Panc1 (cell line): ENCODE data around the gene ITPKC. TPM values are rescaled to one million over a fixed set of nuclear protein-coding genes. Genes with fewer than 3 reads are reported as not detected.

Source experiments
- ATAC-seq: fragments of 200-7000 bp; cut with Tn5 transposase; 2 replicates; pipeline ENCODE4 v1.9.1; 2020; ENCODE audit warnings: mild to moderate bottlenecking, moderate library complexity
- BruUV-seq: library from RNA; stranded (reverse); fragments of 400-500 nt; replicated peaks from 2 replicates; lab custom pipeline; 2021; lab: Mats Ljungman, UMichigan
- CTCF ChIA-PET: fragments of 300-600 bp; sonication (Branson Sonifier 250); formaldehyde crosslinking; loops from one replicate; lab custom pipeline; 2022; ENCODE audit warnings: antibody characterized with exemption; lab: Charles Lee
- POLR2A ChIA-PET: fragments of 300-600 bp; sonication (Branson Sonifier 250); formaldehyde crosslinking; loops from one replicate; lab custom pipeline; 2022; ENCODE audit warnings: antibody characterized with exemption; lab: Charles Lee
- DNase-seq: peaks from one replicate; pipeline ENCODE4 v3.0.0-alpha.2; 2010; ENCODE audit warnings: low read depth, low spot score
- H3K27ac ChIP-seq: 2 replicates; pipeline ENCODE4 v1.5.1; 2011; ENCODE audit warnings: mild to moderate bottlenecking, low read length, inconsistent platforms
- H3K27me3 ChIP-seq: fragments of 200-500 bp; sonication (Bioruptor generic); 2 replicates; pipeline ENCODE4 v1.6.0; 2014; ENCODE audit warnings: low read length, inconsistent platforms; ENCODE audit not compliant: control insufficient read depth, insufficient read depth
- H3K36me3 ChIP-seq: fragments of 200-500 bp; sonication (Bioruptor generic); 2 replicates; pipeline ENCODE4 v1.5.1; 2014; ENCODE audit warnings: inconsistent platforms, mild to moderate bottlenecking, low read length, moderate library complexity; ENCODE audit not compliant: control insufficient read depth, insufficient read depth
- H3K4me1 ChIP-seq: 2 replicates; pipeline ENCODE4 v1.5.1; 2011; ENCODE audit warnings: inconsistent platforms, mild to moderate bottlenecking, low read length, moderate library complexity; ENCODE audit not compliant: control insufficient read depth, insufficient read depth
- H3K4me3 ChIP-seq, 2 experiments: 2 replicates each; pipeline ENCODE4 v1.5.1; 2011 to 2012; ENCODE audit warnings: low read depth in 2 of 2, low read length in 2 of 2, mild to moderate bottlenecking in 2 of 2, inconsistent platforms in 1 of 2, moderate library complexity in 1 of 2
- H3K9me3 ChIP-seq: fragments of 200-500 bp; sonication (Bioruptor generic); 2 replicates; pipeline ENCODE4 v1.5.1; 2014; ENCODE audit warnings: low read depth, mild to moderate bottlenecking, inconsistent platforms, low read length, moderate library complexity; ENCODE audit not compliant: control insufficient read depth, insufficient read depth
- CTCF ChIP-seq: fragments of 450-650 bp; IDR thresholded peaks from 2 replicates; pipeline ENCODE4 v1.5.1; 2017; ENCODE audit warnings: mild to moderate bottlenecking
- POLR2AphosphoS5 ChIP-seq: IDR thresholded peaks from 2 replicates; pipeline ENCODE4 v1.6.1; 2012; ENCODE audit warnings: mild to moderate bottlenecking, low read depth, low read length, moderate library complexity
- SIN3A ChIP-seq: IDR thresholded peaks from 2 replicates; pipeline ENCODE4 v1.6.1; 2012; ENCODE audit warnings: low read depth, mild to moderate bottlenecking, low read length, moderate library complexity, borderline replicate concordance; ENCODE audit not compliant: insufficient read depth
- TCF7L2 ChIP-seq: IDR thresholded peaks from 2 replicates; pipeline ENCODE4 v1.6.1; 2011; ENCODE audit warnings: mild to moderate bottlenecking, low read depth, low read length, inconsistent platforms
- in situ Hi-C: cut with HindIII; loops from 2 replicates; pipeline ENCODE4 v1.10.0; 2016; ENCODE audit warnings: low sequenced_read_pairs, low pct_unique_long_range_greater_than_20kb
- intact Hi-C: fragments of 100-400 bp; cut with micrococcal nuclease; formaldehyde crosslinking; loops from one replicate; pipeline ENCODE4 v1.10.0; 2022; ENCODE audit not compliant: unreplicated experiment
- total RNA-seq: library from RNA; stranded (reverse); gene quantifications from one replicate; pipeline ENCODE4 v1.2.1, GENCODE V29; 2021; ENCODE audit not compliant: unreplicated experiment
- TF ChIP-seq, protein P1 (sequence below), 2 experiments: IDR thresholded peaks; 2 replicates each; pipeline ENCODE4 v1.6.1; 2011 to 2012; ENCODE audit warnings: low read depth in 2 of 2, control low read depth in 1 of 2, low read length in 1 of 2, mild to moderate bottlenecking in 1 of 2, moderate library complexity in 1 of 2; ENCODE audit not compliant: insufficient read depth in 1 of 2

ITPKC gene
- total RNA-seq, 1 experiment from 2014 or later, result 7.2 TPM

DNA sequence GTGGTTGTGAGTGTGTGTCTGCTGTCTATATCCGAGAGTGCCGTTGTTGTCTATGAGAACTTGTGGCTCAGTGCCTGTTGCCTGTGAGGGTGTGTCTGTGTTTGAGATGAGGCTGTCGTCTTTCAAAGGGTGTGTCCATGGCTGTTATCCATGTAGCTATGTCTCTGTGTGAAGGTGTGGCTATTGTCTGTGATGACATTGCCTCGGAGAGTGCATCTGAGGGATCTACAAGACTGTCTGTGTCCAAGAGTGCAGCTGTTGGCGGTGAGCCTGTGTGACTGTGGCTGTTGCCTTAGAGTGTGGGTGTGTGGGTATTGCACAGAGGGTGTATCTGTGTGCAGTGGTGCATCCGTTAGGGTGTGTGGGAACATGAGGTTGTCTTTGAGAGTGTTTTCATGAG, 31.3 kb upstream of the ITPKC start:
- Histone ChIP-seq H3K4me1 (no peaks in the 10 kb centered on the region), H3K27ac (no peak overlapping the region), H3K27me3 (no peaks in the 10 kb centered on the region), H3K9me3 (no peaks in the 10 kb centered on the region), H3K36me3 (no peaks in the 10 kb centered on the region), H3K4me3 (no peak overlapping the region)
- intact Hi-C loops (no loop called here), in situ Hi-C loops (no loop called here)
- ATAC-seq (no peak), DNase-seq (no peak)
- no TSS peak for BruUV-seq
- ChIA-PET POLR2A (no interaction called here), CTCF (no interaction called here)
- TF ChIP-seq, protein P1, sequence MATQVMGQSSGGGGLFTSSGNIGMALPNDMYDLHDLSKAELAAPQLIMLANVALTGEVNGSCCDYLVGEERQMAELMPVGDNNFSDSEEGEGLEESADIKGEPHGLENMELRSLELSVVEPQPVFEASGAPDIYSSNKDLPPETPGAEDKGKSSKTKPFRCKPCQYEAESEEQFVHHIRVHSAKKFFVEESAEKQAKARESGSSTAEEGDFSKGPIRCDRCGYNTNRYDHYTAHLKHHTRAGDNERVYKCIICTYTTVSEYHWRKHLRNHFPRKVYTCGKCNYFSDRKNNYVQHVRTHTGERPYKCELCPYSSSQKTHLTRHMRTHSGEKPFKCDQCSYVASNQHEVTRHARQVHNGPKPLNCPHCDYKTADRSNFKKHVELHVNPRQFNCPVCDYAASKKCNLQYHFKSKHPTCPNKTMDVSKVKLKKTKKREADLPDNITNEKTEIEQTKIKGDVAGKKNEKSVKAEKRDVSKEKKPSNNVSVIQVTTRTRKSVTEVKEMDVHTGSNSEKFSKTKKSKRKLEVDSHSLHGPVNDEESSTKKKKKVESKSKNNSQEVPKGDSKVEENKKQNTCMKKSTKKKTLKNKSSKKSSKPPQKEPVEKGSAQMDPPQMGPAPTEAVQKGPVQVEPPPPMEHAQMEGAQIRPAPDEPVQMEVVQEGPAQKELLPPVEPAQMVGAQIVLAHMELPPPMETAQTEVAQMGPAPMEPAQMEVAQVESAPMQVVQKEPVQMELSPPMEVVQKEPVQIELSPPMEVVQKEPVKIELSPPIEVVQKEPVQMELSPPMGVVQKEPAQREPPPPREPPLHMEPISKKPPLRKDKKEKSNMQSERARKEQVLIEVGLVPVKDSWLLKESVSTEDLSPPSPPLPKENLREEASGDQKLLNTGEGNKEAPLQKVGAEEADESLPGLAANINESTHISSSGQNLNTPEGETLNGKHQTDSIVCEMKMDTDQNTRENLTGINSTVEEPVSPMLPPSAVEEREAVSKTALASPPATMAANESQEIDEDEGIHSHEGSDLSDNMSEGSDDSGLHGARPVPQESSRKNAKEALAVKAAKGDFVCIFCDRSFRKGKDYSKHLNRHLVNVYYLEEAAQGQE (IDR thresholded peaks at IDR 0.05; ENCODE audit: insufficient read depth in 1 of 2, low read depth in 2 of 2, low read length in 1 of 2), result no peak
- TF ChIP-seq SIN3A (no peak), POLR2AphosphoS5 (no peak), CTCF (no peak), TCF7L2 (no peak)

- no TSS peak for BruUV-seq
- Histone ChIP-seq H3K36me3 (no peaks in the 10 kb centered on the region), H3K27ac (no peak overlapping the region), H3K4me3 (no peak overlapping the region), H3K9me3 (no peaks in the 10 kb centered on the region), H3K27me3 (no peaks in the 10 kb centered on the region), H3K4me1 (peaks cover 9% of the 10 kb centered on the region)
- no peak for DNase-seq
- ChIA-PET POLR2A (no interaction called here), CTCF (no interaction called here)
- intact Hi-C loops, result no loop called here
- TF ChIP-seq TCF7L2, result no peak
- no peak for TF ChIP-seq POLR2AphosphoS5
- no peak for TF ChIP-seq CTCF
- TF ChIP-seq, protein P1 (IDR thresholded peaks at IDR 0.05; ENCODE audit: insufficient read depth in 1 of 2, low read depth in 2 of 2, low read length in 1 of 2), result no peak
- TF ChIP-seq SIN3A, result no peak
- no peak for ATAC-seq
- in situ Hi-C loops, result no loop called here
These were observed 29.9 kb upstream of the ITPKC start for GRCh38 chr19:40686882-40687524.
